Inflammatory macrophage treated with lipopolysaccharide for 1 hour (primary cell): ENCODE results near the gene HBZ.
A peak's percentile ranks its signal among the peaks of the same experiment; 100 is the strongest.
"Not testable (repeated sequence)": the region's sequence is repeated elsewhere in the genome, so short reads cannot be mapped to it uniquely, and the experiment has no call there.

Experiments used
- DNase-seq, 2 donors: peaks; one replicate each; pipeline ENCODE4 v3.0.0-alpha.2; 2020 to 2022

Gene HBZ

GRCh38 chr16:180101-180675 lies 27.7 kb downstream of the HBZ start, which contains the start of gene HBQ1:
Gene HBQ1, plus strand, starts transcription at chr16:180459. Its CDS starts 28 bp downstream, at chr16:180487.
- peak in 1 of 2 donors; percentile 5 for DNase-seq

DNA sequence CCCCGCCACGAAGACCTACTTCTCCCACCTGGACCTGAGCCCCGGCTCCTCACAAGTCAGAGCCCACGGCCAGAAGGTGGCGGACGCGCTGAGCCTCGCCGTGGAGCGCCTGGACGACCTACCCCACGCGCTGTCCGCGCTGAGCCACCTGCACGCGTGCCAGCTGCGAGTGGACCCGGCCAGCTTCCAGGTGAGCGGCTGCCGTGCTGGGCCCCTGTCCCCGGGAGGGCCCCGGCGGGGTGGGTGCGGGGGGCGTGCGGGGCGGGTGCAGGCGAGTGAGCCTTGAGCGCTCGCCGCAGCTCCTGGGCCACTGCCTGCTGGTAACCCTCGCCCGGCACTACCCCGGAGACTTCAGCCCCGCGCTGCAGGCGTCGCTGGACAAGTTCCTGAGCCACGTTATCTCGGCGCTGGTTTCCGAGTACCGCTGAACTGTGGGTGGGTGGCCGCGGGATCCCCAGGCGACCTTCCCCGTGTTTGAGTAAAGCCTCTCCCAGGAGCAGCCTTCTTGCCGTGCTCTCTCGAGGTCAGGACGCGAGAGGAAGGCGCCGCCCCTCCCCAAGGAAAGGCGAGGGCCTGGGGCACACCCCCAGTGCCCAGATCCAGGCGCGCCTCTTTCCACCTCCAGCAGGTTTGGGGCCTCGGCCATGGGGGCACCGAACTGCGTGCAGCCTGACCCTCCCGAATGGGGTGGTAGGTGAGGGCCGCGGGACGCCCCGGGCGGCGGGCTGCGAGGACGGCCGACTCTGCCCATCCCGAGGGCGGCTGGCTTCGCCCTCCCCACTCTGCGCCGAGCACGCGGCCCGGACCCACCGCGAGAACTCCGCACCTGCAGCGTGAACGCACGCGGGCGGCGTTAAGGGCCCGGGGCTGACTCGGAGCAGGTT lies 28.5 kb downstream of the HBZ start:
- peak in 1 of 2 donors; percentile 9 for DNase-seq

GRCh38 chr16:181565-182021 lies 29.1 kb downstream of the HBZ start:
- peak in 1 of 2 donors; percentile 76 for DNase-seq

DNA sequence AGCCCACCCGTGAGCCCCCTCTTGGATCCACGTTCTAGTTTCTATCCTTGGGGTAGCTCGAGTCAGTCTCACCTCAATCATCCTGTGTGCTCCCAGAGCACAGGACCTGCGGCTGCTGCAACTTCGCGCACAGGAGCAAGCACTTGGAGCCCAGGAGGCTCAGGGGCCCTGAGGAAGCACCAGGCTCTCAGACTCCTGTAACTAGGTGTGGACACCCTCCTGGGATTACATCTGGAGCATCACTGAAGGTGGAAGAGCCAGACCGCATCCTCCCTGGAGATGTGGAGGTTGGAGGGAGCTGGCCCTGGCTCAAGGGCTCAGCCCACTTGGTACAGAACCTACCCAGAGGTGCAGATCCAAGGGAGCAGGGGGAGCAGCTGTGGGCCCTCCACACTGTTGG lies 30.6 kb downstream of the HBZ start:
- no peak for DNase-seq

GRCh38 chr16:185213-185612 lies 32.8 kb downstream of the HBZ start:
- DNase-seq, result no peak

GRCh38 chr16:185691-186090 lies 33.2 kb downstream of the HBZ start:
- no peak for DNase-seq

- no peak for DNase-seq
These were observed 34.9 kb downstream of the HBZ start for GRCh38 chr16:187330-187729.

DNA sequence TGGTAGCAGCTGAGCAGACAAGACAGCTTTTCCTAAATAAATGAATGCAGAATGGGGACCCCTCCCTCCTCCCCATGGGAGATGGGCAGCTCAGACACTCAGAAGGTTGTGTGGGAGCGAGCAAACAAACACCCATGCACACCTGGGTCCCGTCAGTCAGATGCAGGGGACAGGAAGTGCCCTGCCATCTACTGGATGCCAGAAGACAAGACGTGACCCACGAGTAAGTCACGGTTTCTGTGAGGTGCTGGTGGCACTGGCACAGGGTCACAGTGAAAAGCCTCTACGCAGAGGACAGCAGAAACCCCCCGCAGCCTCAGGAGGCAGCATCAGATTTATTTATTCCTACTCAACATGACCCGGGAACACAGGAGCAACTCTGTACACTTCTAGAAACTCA lies 36.2 kb downstream of the HBZ start:
- no peak for DNase-seq

- DNase-seq, result no peak
These were observed 37.3 kb downstream of the HBZ start for GRCh38 chr16:189604-190186.

GRCh38 chr16:191831-192230 lies 39.4 kb downstream of the HBZ start:
- DNase-seq, result no peak

- DNase-seq, result no peak
These were observed 40.2 kb downstream of the HBZ start for GRCh38 chr16:192686-193085.

DNA sequence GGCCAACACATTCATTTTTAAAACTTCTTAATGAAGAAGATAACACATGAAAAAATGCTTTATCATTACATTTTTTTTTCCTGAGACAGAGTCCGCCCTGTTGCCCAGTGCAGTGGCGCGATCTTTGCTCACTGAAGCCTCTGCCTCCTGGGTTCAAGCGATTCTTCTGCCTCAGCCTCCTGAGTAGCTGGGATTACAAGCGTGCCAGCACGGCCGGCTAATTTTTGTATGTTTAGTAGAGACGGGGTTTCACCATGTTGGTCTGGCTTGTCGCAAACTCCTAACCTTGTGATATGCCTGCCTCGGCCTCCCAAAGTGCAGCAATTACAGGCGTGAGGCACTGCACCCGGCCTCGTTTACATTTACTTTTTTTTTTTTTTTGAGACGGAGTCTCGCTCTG lies 41.0 kb downstream of the HBZ start:
- DNase-seq, result no peak

GRCh38 chr16:194516-194915 lies 42.1 kb downstream of the HBZ start:
- no peak for DNase-seq

DNA sequence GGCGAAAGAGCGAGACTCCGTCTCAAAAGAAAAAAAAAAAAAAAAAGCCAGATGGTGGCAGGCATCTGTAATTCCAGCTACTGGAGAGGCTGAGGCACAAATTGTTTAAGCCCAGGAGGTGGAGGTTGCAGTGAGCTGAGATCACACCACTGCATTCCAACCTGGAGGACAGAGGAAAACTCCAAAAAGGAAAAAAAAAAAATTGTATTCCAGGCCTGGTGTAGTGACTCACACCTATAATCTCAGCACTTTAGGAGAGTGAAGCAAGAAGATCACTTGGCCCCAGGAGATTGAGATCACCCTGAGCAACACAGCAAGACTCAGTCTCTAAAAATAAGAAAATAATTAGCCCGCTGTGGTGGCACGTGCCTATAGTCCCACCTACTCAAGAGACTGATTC lies 47.9 kb downstream of the HBZ start:
- no peak for DNase-seq

DNA sequence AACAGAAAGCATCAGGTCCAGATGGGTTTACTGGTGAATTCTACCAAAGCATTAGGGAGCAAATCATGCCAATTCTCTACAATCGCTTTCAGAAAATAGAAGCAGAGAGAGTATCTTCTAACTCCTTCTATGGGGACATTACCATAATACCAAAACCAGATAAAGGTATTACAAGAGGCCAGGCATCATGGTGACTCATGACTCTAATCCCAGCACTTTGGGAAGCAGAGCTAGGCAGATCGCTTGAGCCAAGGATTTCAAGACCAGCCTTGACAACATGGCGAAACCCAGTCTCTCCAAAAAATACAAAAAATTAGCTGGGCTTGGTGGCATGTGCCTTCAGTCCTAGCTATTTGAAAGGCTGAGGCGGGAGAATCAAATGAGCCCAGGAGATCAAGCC lies 50.8 kb downstream of the HBZ start:
- no peak for DNase-seq

- not testable (repeated sequence) for DNase-seq
These were observed 51.6 kb downstream of the HBZ start for GRCh38 chr16:204046-204445.
